Lower lobe of right lung (tissue), 2 donors: ENCODE results near the gene OSBPL3. TPM values are rescaled to one million over a fixed set of nuclear protein-coding genes. Genes with fewer than 3 reads are reported as not detected.

Source experiments
- ATAC-seq, 2 donors: fragments of 200-7000 bp; cut with Tn5 transposase; one replicate each; pipeline ENCODE4 v1.9.1; 2020 to 2022; ENCODE audit warnings: mild to moderate bottlenecking in 2 of 2, moderate library complexity in 2 of 2
- DNase-seq: peaks from one replicate; pipeline ENCODE4 v3.0.0-alpha.2; 2020
- H3K27ac ChIP-seq: fragments of 200-600 bp; one replicate; pipeline ENCODE4 v1.8.0; 2022
- H3K27me3 ChIP-seq: fragments of 200-600 bp; one replicate; pipeline ENCODE4 v1.8.0; 2022; ENCODE audit warnings: low read depth
- H3K36me3 ChIP-seq: fragments of 200-600 bp; one replicate; pipeline ENCODE4 v1.8.0; 2022; ENCODE audit warnings: mild to moderate bottlenecking
- H3K4me1 ChIP-seq: fragments of 200-600 bp; one replicate; pipeline ENCODE4 v1.8.0; 2022
- H3K4me3 ChIP-seq: fragments of 200-600 bp; one replicate; pipeline ENCODE4 v1.8.0; 2022; ENCODE audit warnings: mild to moderate bottlenecking
- H3K9me3 ChIP-seq: fragments of 200-600 bp; one replicate; pipeline ENCODE4 v1.8.0; 2022
- CTCF ChIP-seq: fragments of 200-600 bp; IDR thresholded peaks from one replicate; pipeline ENCODE4 v1.8.0; 2022; ENCODE audit warnings: antibody characterized with exemption, mild to moderate bottlenecking
- intact Hi-C: fragments of 100-400 bp; cut with DNase I; formaldehyde crosslinking; loops from one replicate; pipeline ENCODE4 v1.11.0; 2022
- total RNA-seq: library from RNA; stranded (reverse); fragmentation: NEBNext Ultra II Directional; extraction: Animal tissue kit (Norgen Biotek cat#: 25700); gene quantifications from one replicate; pipeline ENCODE4 v1.2.1, GENCODE V29; 2021
- donor health status: DM: no; HTN: yes; CAD: no; lungs with severe emphysema.

Gene OSBPL3
- total RNA-seq, 1 donor from 2014 or later, result 24.9 TPM

- Histone ChIP-seq H3K36me3 (peaks cover 6% of the 10 kb centered on the region), H3K27me3 (no peaks in the 10 kb centered on the region), H3K4me1 (no peaks in the 10 kb centered on the region), H3K27ac (no peak overlapping the region), H3K9me3 (no peaks in the 10 kb centered on the region), H3K4me3 (no peak overlapping the region)
- intact Hi-C loops, result no loop called here
- ATAC-seq, result no peak
- TF ChIP-seq CTCF, result no peak
- no peak for DNase-seq
Measured at GRCh38 chr7:24868741-24869140, 111.2 kb downstream of the OSBPL3 start.

- intact Hi-C loops, result no loop called here
- H3K36me3 ChIP-seq, result peaks cover 10% of the 10 kb centered on the region
- DNase-seq (no peak), ATAC-seq (no peak)
- TF ChIP-seq CTCF, result no peak
- no peak overlapping the region for H3K27ac ChIP-seq
- H3K4me1 ChIP-seq, result no peaks in the 10 kb centered on the region
- no peaks in the 10 kb centered on the region for H3K9me3 ChIP-seq
- H3K27me3 ChIP-seq, result no peaks in the 10 kb centered on the region
- H3K4me3 ChIP-seq, result no peak overlapping the region
Measured at GRCh38 chr7:24866004-24866615, 113.9 kb downstream of the OSBPL3 start.

- Histone ChIP-seq H3K27me3 (no peaks in the 10 kb centered on the region), H3K36me3 (peaks cover 10% of the 10 kb centered on the region), H3K9me3 (no peaks in the 10 kb centered on the region), H3K27ac (no peak overlapping the region), H3K4me3 (no peak overlapping the region), H3K4me1 (no peaks in the 10 kb centered on the region)
- DNase-seq, result no peak
- intact Hi-C loops, result no loop called here
- no peak for ATAC-seq
- no peak for TF ChIP-seq CTCF
Measured at GRCh38 chr7:24864214-24864817, 115.7 kb downstream of the OSBPL3 start.

- H3K4me1 ChIP-seq, result no peaks in the 10 kb centered on the region
- no peak overlapping the region for H3K27ac ChIP-seq
- no peak for ATAC-seq
- DNase-seq, result no peak
- no peak overlapping the region for H3K4me3 ChIP-seq
- H3K9me3 ChIP-seq, result no peaks in the 10 kb centered on the region
- TF ChIP-seq CTCF, result no peak
- H3K36me3 ChIP-seq, result peaks cover 10% of the 10 kb centered on the region
- H3K27me3 ChIP-seq, result no peaks in the 10 kb centered on the region
- intact Hi-C loops, result no loop called here
Measured at GRCh38 chr7:24863626-24864025, 116.4 kb downstream of the OSBPL3 start.

- ATAC-seq (no peak), DNase-seq (no peak)
- Histone ChIP-seq H3K36me3 (peaks cover 19% of the 10 kb centered on the region), H3K27ac (no peak overlapping the region), H3K4me3 (no peak overlapping the region), H3K27me3 (no peaks in the 10 kb centered on the region), H3K9me3 (no peaks in the 10 kb centered on the region), H3K4me1 (no peaks in the 10 kb centered on the region)
- no peak for TF ChIP-seq CTCF
- intact Hi-C loops, result no loop called here
Measured at GRCh38 chr7:24862461-24862860, 117.5 kb downstream of the OSBPL3 start.
